Medulla oblongata (tissue), 1 donor: ENCODE data around the gene PTPRH.
"Not testable (repeated sequence)": the region's sequence is repeated elsewhere in the genome, so short reads cannot be mapped to it uniquely, and the experiment has no call there.

ENCODE experiments used
- DNase-seq: peaks from one replicate; pipeline ENCODE4 v3.0.0-alpha.2; 2015; ENCODE audit errors: extremely low spot score

The PTPRH gene

DNA sequence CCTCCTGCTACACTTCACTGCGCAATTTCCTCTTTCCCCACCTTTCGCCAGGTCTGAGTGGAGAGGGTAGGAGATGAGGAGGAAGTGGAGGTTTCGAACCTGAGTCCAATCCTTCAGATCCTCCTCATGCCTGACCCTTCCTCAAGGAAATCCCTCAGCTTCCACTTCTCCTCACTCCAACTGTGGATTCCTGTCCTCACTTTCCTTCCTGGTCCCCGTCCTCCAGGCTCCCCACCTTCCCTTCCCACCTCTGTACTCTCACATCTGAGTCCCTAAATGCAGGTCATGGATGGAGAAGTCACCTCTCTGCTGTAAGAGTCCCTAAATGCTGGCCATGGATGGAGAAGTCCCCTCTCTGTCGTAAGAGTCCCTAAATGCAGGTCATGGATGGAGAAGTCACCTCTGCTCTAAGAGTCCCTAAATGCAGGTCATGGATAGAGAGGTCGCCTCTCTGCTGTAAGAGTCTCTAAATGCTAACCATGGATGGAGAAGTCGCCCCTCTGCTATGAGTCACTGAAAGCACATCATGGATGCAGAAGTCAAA lies 16.2 kb upstream of the PTPRH start:
- DNase-seq = no peak

DNA sequence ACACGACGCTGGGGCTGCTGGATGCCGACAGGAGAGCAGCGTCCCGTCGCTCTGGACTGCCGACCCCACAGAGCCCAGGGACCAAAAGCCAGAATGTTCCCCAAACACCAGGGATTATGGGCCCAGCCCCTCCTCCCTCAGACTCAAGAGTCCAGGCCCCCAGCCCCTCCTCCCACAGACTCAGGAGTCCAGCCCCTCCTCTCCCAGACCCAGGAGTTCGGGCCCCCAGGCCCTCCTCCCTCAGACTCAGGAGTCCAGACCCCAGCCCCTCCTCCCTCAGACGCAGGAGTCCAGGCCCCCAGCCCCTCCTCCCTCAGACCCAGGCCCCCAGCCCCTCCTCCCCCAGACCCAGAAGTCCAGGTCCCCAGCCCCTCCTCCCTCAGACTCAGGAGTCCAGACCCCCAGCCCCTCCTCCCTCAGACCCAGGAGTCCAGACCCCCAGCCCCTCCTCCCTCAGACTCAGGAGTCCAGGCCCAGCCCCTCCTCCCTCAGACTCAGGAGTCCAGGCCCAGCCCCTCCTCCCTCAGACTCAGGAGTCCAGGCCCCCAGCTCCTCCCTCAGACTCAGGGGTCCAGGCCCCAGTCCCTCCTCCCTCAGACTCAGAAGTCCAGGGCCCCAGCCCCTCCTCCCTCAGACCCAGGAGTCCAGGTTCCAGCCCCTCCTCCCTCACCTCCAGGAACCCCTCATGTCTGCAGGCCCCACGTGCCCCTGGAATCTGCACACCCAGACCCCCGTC lies 15.5 kb upstream of the PTPRH start:
- not testable (repeated sequence) for DNase-seq

DNA sequence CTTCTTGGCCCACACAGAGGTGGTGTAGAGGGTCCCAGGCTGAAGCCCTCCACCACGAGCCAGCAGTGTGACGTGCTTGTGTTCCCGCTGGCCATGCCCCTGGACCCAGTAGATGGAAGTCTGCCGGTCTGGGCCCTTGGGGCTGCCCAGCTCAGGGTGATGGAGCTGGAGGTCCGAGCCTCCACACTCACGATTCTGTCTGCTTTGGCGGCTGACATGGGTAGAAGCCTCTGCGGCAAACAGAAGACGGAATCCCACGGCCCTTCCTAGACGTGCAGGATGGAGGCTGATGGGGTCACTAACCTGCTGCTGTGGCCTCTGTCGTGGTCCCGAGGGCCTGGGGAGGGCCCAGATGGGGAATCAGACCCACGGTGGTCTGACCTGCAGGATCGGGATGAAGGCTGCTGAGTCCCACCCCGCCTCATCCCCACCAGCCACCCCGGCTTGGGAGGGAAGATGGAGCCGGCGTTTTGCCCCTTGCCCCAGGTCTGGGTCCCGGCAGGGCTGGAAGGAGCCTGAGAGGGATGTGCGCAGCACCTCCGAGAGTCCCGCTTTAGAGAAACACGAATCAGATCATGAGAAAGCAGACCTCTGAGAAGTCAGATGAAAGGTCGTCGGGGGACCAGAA lies 14.9 kb upstream of the PTPRH start:
- DNase-seq = no peak

DNA sequence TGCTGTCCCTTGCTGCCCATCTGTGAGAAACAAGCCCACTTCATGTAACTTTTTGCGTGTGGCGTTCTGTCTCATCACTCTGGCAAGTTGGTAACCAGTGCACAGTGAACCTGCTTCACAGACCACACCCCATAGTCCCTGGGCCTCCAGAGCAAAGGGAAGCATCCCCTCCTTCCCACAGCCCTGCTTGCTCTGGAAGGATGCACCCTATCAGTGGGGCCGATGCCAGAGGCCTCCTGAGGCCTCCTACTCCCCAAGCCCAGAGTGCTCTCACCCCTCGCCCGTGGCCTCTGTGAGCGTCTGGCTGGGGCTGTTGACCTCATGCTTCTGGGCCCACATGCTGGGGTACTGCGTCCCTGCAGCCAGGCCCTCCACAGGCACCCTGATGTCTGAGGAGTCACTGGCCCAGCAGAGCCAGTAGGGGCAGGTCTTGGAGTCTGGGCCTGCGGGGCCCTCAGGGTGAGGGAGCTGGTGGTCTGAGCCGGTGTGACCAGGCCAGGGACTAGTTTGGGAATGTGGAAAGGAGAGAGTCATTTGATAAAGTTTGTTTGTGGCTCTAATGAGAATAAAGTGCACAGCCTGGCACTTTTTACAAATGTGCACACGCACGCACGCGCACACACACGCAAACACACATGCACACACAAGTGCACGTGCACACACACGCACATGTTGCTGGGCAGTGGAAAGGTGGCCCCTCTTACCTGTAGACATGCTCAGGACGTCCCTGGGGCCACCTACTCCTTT lies 14.2 kb upstream of the PTPRH start:
- DNase-seq = no peak

DNA sequence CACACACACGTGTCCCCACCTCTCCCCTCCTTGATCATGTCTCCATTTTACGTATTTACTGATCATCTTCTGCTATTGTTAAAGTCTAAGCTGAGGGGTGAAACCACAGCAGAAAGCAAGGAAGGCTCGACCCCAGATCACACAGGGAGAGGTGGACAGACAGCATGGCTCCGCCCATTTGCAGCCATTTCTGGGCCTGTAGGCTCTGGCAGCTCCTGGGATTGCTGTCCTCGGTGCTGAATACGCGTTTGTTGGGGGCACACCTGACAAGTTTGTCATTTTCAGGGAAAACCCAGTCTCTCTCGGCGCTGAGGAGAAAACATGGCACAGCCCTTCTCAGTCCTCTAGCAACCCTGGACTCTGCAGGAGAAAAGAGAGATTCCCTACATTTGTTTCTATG lies 11.2 kb upstream of the PTPRH start:
- DNase-seq = no peak

DNA sequence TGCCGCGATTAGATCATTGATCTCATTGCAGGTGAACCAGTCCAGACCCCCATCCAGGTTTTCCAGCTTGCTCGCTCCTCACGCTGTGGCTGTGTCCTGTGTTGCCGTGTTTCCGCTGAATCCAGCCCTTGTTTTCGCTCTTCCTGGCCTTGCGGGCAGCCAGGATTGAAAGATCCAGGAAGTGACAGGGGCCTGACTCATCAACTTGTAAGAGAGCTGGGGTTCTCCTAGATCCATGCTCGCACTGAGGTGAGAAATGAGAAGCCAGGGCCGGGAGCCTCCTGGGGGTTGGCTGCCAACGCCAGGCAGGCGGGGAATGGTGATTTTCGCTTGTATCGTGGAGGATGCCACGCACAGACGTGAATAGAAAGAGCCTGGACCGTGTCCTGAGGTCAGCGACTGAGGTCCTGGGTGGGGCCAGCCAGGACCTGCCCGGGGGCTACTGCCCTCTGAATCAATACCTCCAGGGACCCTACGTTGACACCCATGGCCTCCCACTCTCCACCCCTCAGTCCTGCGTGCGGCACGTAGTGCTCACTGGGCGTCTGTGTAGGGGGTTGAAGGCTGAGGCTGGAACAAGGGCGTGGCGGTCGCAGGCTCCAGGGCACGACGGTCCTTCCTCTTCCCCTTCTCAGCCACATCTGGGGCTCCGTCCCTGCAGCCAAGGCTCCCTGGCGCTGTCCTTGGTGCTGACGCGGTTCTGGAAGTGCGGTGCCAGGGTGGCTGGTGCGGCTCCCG lies 7.3 kb upstream of the PTPRH start:
- peak; percentile 84 for DNase-seq

DNA sequence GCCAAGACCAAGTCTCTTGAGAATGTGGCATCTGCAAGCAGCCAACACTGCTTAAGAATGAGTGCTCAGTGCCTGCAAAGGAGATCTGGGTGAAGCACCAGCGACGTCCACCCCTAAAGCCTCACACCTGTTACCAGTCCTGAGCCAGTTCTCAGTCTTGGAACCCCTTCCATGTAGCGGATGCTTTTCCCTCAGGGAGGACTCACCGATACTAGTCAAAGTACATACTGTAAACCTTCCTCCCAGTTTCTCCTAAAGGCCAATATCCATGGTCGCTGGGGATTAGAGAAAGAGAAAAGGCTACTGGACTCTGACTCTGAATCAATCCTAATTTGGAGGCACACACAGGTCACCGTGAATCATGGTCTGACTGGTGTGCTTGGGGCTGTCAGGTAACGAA lies 4.2 kb upstream of the PTPRH start:
- no peak for DNase-seq

DNA sequence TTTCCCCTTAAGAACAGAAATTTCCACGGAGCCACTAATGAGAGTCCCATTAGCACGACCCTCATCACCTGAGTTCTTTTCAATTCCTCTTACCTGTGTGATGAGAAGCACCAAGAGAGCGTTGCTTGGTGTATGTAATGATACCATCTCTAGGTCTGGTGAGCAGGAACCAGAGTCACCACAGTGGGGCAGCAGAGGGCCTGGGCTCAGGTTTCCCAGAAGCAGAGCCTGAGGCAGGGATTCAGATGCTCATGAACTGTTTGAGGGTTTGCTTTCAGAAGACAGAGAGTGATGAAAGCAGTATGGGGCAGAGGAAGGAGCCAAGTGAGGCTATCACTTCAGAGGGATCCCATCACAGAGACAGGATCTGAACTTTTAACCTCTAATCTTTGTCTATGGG lies 3.1 kb upstream of the PTPRH start:
- no peak for DNase-seq

DNA sequence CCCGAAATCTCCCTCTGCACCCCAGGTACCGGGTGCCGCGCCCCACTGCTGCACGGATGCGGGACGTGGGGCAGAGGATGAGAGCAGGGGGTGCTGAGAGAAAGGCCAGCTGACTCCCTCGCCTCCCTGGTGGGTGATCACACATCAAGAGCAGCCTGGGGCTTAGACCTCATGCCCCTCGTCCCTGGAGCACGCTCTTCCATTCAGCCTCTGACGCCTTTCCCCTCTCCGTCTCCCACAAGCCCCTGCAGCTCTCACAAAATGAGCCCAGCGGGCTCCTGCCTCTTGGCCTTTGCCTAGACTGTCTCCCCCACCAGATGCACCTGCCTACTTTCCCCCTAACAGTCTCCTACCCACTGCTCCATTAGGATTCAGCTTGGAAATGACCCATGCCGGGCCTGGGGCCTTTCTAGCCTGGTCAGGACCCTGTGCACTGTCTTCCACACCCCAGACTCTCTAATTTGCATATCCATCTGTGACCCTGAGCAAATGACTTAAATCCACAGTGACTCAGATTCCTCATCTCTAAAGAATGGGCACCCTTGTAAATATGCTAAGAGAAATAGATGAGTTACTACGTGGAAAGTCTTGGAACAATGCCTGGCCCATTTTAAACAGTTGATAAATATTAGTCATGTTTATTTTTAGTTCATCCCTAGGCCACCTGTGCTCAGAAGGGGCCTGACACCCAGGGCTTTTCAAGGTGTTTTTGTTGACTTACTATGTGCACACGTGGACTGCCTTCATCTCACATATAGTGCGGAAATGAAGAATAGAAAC lies 582 bp upstream of the PTPRH start:
- no peak for DNase-seq

DNA sequence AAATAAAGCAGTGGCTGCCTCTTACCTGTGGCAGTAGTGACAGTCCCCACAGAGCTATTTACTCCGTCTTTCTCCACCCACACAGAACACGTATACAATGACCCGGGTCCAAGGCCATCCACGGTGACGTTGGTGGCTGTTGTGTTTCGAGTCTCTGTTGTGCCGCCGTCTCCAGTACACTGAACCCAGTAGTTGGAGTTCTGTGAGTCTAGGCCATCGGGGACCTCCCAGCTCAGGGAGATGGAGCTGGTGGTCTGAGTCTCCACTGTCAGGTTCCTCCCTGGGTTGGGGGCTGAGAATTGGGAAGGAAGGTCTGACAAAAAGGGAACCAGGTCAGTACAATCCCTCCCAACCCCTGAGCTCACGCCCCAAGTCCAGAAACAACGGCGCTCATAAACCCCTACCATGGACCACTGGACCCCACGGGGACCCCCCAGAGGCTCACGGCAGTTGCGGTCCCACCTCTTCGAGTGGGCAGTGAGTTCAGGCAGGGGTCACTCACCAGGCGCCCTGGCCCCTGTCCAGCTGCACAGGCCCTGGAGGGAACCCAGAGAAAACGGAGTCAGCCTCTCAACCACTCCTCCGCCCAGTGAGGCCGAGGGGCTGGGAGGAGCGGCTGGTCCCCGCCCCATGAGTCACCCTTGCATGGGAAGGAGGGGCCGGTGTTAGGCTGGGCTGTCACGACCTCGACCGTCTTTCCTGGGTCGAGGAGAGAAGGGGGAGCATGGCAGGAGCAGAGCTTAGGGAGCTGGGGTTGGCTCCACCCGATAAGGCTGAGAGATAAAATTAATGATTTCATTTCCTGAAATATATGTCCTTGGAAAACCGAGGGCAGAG lies 2.4 kb downstream of the PTPRH start:
- peak; percentile 82 for DNase-seq

DNA sequence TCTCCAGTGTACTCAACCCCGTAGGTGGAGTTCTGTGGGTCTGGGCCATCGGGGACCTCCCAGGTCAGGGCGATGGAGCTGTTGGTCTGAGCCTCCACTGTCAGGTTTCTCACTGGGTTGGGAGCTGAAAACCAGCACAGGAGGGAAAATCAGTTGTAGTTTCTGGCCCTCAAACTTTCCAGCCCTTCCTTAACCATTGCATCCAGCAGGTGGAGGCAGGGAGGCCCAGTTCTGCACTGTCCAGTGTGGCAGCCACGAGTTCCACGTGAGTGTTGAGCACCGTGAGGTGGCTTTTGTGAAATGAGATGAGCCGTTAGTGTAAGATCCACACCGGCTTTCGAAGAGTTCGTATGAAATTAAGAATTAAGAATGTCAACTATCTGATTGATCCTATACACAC lies 7.1 kb downstream of the PTPRH start:
- not testable (repeated sequence) for DNase-seq

DNA sequence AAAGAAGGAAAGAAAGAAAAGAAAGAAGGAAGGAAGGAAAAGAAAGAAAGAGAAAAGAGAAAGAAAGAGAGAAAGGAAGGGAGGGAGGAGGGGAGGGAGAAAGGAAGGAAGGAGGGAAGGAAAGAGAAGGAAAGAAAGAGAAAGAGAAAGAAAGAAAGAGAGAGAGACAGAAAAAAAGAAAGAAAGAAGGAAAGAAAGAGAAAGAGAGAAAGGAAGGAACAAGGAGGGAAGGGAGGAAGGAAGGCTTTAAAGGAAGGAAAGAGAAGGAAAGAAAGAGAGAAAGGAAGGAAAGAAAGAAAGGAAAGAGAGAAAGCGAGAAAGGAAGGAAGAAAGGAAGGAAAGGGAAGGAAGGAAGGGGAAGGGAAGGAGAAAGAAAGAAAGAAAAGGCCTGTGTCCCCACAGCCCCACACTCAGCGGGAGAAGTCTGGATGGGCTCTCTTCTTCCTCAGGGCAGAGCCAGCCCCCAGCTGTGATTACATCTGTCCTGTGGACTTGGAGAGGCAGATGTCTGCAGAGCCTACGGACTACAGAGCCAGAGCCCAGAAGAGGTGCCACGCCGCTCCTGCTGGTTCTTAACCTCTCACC lies 9.6 kb downstream of the PTPRH start:
- no peak for DNase-seq

DNA sequence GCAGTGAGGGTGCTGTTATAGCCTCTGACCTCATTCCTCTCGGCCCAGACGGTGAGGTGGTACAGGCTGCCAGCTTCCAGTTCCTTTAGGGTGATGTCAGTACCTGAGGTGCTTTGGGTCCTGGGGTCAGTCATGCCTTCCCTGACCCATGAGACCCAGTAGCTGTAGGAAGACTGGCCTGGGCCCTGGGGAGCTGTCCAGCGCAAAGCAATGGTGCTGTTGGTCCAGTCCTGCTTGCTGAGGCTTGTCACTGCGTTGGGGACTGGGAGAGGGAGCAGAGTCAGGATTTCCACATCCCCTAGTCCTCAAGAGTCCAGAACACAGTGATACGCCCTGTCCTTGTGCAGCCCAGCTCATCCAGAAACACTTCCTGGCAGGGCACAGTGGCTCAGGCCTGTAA lies 10.7 kb downstream of the PTPRH start:
- no peak for DNase-seq

DNA sequence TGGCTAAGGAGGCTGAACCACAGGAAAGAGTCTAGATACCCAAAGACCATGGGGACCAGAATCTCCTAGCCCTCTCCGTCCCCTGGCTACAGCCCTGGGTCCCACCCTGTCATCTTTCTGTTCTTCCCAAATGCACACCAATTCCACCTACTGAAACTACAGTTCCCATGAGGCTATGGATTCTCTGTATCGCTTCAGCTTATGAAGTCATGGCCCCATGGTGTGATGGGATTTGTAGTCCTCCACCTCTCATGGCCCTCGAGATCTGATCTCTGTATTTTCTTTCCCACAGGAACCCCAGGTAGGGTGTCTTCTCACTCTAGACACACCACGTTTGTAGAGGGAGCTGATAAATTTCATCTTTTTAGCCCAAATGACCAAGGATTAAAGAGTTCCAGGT lies 11.8 kb downstream of the PTPRH start:
- DNase-seq = no peak

DNA sequence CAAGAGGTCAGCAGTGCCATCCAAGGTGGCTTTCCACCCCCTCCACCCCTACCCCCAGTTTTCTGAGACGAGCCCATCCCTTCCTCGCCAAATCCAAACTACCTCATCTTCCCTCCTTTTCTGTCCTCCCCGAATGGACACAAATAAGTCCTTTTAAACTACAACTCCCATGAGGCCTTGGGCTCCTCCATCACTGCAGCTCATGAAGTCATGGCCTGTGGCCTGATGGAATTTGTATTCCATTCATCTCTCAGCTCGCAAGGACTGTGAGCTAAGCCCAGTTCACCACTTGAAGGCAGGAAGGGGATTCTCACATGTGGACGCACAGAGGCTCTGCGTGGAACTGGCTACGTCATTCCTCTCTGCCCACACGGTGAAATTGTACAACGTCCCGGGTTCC lies 12.5 kb downstream of the PTPRH start:
- DNase-seq = no peak

DNA sequence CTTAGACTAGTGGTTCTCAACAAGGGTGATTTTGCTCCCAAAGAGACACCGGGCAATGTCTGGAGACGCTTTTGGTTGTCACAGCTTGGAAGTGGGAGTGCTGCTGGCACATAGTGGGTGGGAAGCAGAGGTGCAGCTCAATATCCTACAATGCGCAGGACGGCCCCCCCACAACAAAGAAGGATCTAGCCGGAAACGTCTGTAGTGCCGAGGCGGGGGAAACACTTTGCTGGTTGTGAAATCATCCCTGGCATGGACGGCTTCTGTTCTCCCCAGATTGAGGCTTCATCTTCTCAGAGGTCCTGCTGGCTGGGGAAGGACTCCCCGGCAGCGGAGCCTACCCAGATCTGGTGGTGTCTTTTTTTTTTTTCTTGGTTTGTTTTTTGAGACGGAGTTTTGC lies 15.8 kb downstream of the PTPRH start:
- no peak for DNase-seq

DNA sequence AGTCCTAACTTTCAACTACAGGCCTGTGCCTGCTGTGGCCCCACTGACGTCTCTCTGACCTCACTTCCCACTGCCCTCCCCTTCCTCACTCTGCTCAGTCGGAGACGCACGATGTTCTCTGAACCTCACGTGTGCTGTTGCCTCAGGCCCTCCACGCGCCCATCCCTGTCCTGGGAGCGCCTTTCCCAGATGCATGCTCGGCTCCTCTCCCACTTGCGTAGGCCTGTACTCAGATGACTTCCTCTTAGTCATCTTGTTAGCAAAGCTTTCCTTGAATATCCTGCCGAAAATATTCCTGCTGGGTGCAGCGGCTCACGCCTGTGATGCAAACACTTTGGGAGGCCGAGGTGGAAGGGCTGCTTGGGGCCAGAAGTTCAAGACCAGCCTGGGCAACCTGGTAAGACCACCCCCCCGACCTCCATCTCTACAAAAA lies 19.9 kb downstream of the PTPRH start:
- no peak for DNase-seq

DNA sequence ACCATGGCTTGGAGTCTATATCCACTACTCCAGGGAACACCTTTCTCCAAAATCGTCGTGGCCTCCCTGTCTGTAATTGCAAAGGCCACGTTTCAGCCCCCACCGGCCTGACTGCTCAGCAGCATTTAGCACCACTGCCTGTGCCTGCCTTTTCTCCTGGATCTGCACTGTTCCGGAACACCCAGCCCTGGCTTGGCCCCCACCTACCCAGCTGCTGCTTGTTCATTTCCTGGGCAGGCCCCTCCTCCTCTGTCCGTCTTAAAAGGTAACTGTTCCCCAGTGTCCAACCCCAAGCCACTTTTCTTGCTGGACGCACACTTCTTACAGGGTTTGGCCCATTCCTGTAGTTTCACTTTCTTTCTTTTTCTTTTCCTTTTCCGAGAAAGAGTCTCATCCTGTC lies 20.7 kb downstream of the PTPRH start:
- no peak for DNase-seq

DNA sequence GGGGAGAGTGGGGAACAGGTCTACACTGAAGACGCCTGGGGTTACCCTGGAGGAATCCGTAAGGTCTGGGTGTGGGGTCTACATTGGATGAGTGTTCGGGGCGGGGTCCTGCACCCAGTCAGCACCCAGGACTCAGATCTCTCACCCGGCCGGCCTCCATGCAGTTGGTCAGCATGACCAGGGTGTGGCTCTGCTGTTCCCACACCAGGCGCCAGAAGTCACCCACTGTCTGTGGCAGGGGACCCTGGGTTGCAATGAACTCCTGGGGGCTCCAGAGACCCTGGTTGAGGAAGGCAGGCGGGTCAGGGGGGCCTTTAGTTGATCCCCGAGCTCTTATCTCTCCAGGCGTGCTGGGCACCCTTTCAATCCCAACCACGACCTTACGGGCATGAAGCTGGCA lies 23.2 kb downstream of the PTPRH start:
- no peak for DNase-seq

DNA sequence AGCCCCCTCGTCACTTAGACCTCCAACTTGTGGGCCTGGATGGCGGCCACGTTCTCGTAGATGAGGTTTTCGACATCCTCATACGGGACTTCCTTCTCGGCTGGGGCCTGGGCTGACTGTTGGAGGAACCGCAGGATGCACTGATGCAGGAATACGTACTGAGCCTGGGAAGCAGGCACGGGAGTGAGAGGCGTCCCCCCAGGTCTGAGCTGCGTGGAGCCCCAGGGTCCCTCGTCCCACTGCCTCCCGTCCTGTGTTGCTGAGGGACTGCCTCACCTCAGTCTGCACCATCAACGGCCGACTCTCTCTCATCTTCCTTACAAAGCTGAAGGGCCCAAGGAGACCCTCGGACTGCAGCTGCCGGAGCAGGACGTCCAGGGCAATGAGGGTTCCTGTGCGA lies 27.6 kb downstream of the PTPRH start:
- DNase-seq = no peak
